Vagina (tissue), 2 donors: ENCODE measurements around the gene CSTB. TPM values are rescaled to one million over a fixed set of nuclear protein-coding genes. Genes with fewer than 3 reads are reported as not detected.
A peak's percentile ranks its signal among the peaks of the same experiment; 100 is the strongest.

ENCODE experiments used
- DNase-seq, 2 donors: peaks; one replicate each; pipeline ENCODE4 v3.0.0-alpha.2; 2017; ENCODE audit errors: extremely low spot score in 2 of 2
- H3K27ac ChIP-seq: fragments of 200-600 bp; sonication (generic); one replicate; pipeline ENCODE4 v1.5.1; 2019
- H3K27me3 ChIP-seq: fragments of 200-600 bp; sonication (generic); one replicate; pipeline ENCODE4 v1.5.1; 2019
- H3K36me3 ChIP-seq, 2 donors: fragments of 200-600 bp; sonication (generic); one replicate each; pipeline ENCODE4 v1.5.1; 2017 to 2019
- H3K4me1 ChIP-seq: fragments of 200-600 bp; sonication (generic); one replicate; pipeline ENCODE4 v1.5.1; 2019
- H3K4me3 ChIP-seq, 2 donors: fragments of 200-600 bp; sonication (generic); 1 replicate in 1 of 2; 2 replicates in 1 of 2; pipeline ENCODE4 v1.5.1; 2016 to 2019
- H3K9me3 ChIP-seq: fragments of 200-600 bp; sonication (generic); one replicate; pipeline ENCODE4 v1.5.1; 2019
- POLR2A ChIP-seq, 2 donors: fragments of 450-650 bp; IDR thresholded peaks; one replicate each; pipeline ENCODE4 v1.6.1; 2017; ENCODE audit warnings: antibody characterized with exemption in 2 of 2, mild to moderate bottlenecking in 2 of 2, moderate library complexity in 2 of 2
- POLR2AphosphoS5 ChIP-seq, 2 donors: sonication (generic); formaldehyde crosslinking; IDR thresholded peaks; one replicate each; pipeline ENCODE4 v1.9.0; 2017; ENCODE audit warnings: antibody characterized with exemption in 2 of 2, mild to moderate bottlenecking in 2 of 2, low read depth in 1 of 2; ENCODE audit not compliant: insufficient read depth in 1 of 2
- intact Hi-C: fragments of 100-400 bp; cut with DNase I; formaldehyde crosslinking; loops from one replicate; pipeline ENCODE4 v1.15.1; 2023
- total RNA-seq: library from RNA; depleted of rRNA; stranded (reverse); fragments of >200 nt; gene quantifications from one replicate; pipeline ENCODE4 v1.2.3, GENCODE V29; 2016
- TF ChIP-seq, protein P1 (sequence below), 3 experiments: fragments of 450-650 bp in 2 of 3; fragments of 200-600 bp in 1 of 3; sonication (generic) in 1 of 3; IDR thresholded peaks; one replicate each; pipeline ENCODE4 v1.5.1; 2017 to 2019; ENCODE audit warnings: antibody characterized with exemption in 3 of 3, mild to moderate bottlenecking in 2 of 3, moderate library complexity in 2 of 3

CSTB gene
- total RNA-seq, 1 donor from 2014 or later = 173 TPM

DNA sequence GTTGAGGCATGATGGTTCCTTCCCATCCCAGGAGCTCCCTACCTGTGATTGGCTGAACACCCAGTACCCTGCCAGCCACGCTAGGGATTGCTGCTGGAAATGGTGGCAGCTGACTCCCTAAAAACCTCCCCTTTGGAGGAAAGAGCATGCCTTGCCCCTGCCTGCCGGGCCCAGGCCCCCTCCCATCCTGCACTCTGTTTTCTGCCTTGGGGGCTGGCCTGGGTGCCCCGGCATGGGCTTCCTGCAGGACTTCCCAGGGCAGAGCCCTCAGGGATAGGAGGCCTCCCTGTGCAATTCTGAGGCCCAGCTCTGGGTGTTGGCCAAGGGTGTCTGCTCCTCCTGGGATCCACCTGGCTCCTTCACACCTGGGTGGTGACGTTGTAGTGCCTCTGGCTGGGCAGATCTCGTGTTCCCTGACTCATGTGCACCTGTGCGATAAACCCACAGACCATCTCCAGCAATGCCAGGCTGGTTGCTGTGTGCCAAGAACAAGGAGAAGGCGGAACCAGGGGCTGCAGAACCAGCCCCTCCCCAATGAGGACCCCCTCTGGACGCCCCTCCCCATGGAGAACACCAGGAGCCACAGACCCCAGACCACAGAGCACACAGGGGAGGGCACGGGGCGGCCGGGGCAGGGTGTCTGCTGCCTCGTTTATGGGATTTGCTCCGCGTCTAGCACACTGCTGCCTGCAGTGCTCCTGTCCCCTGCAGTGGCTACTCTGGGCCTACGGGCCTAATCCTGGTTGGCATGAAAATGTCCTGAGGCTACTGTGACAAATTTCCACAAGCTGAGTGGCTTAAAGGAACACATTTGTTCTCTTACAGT lies 13.6 kb downstream of the CSTB start:
- peaks cover 59% of the 10 kb centered on the region for H3K4me1 ChIP-seq

DNA sequence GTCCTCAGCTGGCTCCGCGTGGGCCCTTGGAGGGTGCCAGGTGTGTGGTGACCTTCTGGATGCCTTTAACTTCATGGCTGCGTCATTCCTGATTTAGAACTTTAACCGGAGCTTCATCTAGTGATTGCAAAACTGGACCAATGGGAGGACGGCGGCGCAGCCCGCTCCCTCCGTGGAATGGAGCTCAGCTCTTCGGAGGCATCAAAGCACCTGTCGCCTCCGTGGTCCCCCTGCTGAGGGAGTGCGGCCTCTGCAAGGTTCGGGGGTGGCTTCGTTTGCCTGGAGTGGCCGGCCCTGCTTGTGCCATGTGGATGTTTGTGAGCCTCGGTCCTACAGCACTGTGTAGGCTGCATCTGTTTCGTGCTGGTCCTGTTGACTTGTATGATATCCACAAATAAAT lies 14.2 kb downstream of the CSTB start:
- no peak overlapping the region for H3K27ac ChIP-seq

More for the DNA sequence above, 13.6 kb downstream of the CSTB start:
- DNase-seq = no peak
- Histone ChIP-seq H3K4me3 (no peak overlapping the region), H3K27me3 (no peaks in the 10 kb centered on the region), H3K36me3 (no peaks in the 10 kb centered on the region), H3K27ac (no peak overlapping the region), H3K9me3 (no peaks in the 10 kb centered on the region)
- TF ChIP-seq POLR2AphosphoS5 (IDR thresholded peaks at IDR 0.05; ENCODE audit: insufficient read depth in 1 of 2, low read depth in 1 of 2) (peak; percentile 24 to 37), POLR2A (IDR thresholded peaks at IDR 0.05) (no peak)
- TF ChIP-seq, protein P1, sequence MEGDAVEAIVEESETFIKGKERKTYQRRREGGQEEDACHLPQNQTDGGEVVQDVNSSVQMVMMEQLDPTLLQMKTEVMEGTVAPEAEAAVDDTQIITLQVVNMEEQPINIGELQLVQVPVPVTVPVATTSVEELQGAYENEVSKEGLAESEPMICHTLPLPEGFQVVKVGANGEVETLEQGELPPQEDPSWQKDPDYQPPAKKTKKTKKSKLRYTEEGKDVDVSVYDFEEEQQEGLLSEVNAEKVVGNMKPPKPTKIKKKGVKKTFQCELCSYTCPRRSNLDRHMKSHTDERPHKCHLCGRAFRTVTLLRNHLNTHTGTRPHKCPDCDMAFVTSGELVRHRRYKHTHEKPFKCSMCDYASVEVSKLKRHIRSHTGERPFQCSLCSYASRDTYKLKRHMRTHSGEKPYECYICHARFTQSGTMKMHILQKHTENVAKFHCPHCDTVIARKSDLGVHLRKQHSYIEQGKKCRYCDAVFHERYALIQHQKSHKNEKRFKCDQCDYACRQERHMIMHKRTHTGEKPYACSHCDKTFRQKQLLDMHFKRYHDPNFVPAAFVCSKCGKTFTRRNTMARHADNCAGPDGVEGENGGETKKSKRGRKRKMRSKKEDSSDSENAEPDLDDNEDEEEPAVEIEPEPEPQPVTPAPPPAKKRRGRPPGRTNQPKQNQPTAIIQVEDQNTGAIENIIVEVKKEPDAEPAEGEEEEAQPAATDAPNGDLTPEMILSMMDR (IDR thresholded peaks at IDR 0.05) = no peak
- intact Hi-C loops = no loop called here

GRCh38 chr21:43760391-43760958 lies 15.6 kb downstream of the CSTB start:
- Histone ChIP-seq H3K27ac (no peak overlapping the region), H3K9me3 (no peaks in the 10 kb centered on the region), H3K36me3 (peaks cover 0 to 18% of the 10 kb centered on the region in 2 donors), H3K4me1 (peaks cover 59% of the 10 kb centered on the region), H3K4me3 (no peak overlapping the region), H3K27me3 (no peaks in the 10 kb centered on the region)
- TF ChIP-seq POLR2AphosphoS5 (IDR thresholded peaks at IDR 0.05; ENCODE audit: insufficient read depth in 1 of 2, low read depth in 1 of 2) (no peak), POLR2A (IDR thresholded peaks at IDR 0.05) (no peak)
- TF ChIP-seq, protein P1 (IDR thresholded peaks at IDR 0.05) = no peak
- no peak for DNase-seq
- intact Hi-C loops = no loop called here

More for the DNA sequence above, 14.2 kb downstream of the CSTB start:
- no peak overlapping the region for H3K4me3 ChIP-seq
- peaks cover 59% of the 10 kb centered on the region for H3K4me1 ChIP-seq
- peaks cover 0 to 4% of the 10 kb centered on the region in 2 donors for H3K36me3 ChIP-seq
- no peaks in the 10 kb centered on the region for H3K9me3 ChIP-seq
- TF ChIP-seq, protein P1 (IDR thresholded peaks at IDR 0.05) = no peak
- intact Hi-C loops = no loop called here
- H3K27me3 ChIP-seq = no peaks in the 10 kb centered on the region
- no peak for DNase-seq

- Histone ChIP-seq H3K27ac (peak overlapping the region; percentile 88), H3K4me1 (peaks cover 51% of the 10 kb centered on the region), H3K36me3 (peaks cover 0 to 26% of the 10 kb centered on the region in 2 donors), H3K4me3 (no peak overlapping the region), H3K27me3 (no peaks in the 10 kb centered on the region), H3K9me3 (no peaks in the 10 kb centered on the region)
- DNase-seq = no peak
- TF ChIP-seq POLR2A (IDR thresholded peaks at IDR 0.05) (no peak), POLR2AphosphoS5 (IDR thresholded peaks at IDR 0.05; ENCODE audit: insufficient read depth in 1 of 2, low read depth in 1 of 2) (no peak)
- TF ChIP-seq, protein P1 (IDR thresholded peaks at IDR 0.05) = no peak
- intact Hi-C loops = loop anchor here (10.0 kb wide), 1 partner anchor 45 kb away; no protein-coding TSS in a partner anchor
Measured at GRCh38 chr21:43759651-43760050, 16.5 kb downstream of the CSTB start.

- TF ChIP-seq POLR2A (IDR thresholded peaks at IDR 0.05) (no peak), POLR2AphosphoS5 (IDR thresholded peaks at IDR 0.05; ENCODE audit: insufficient read depth in 1 of 2, low read depth in 1 of 2) (no peak)
- intact Hi-C loops = loop anchor here (10.0 kb wide), 1 partner anchor 46 kb away; no protein-coding TSS in a partner anchor
- Histone ChIP-seq H3K27ac (peak overlapping the region; percentile 88), H3K36me3 (peaks cover 0 to 33% of the 10 kb centered on the region in 2 donors), H3K27me3 (no peaks in the 10 kb centered on the region), H3K4me3 (peak overlapping the region; percentile 34 to 44), H3K4me1 (peaks cover 42% of the 10 kb centered on the region), H3K9me3 (no peaks in the 10 kb centered on the region)
- DNase-seq = no peak
Measured at GRCh38 chr21:43758811-43759210, 17.3 kb downstream of the CSTB start.
